Measurements from ENCODE around the gene MGP.

DNA sequence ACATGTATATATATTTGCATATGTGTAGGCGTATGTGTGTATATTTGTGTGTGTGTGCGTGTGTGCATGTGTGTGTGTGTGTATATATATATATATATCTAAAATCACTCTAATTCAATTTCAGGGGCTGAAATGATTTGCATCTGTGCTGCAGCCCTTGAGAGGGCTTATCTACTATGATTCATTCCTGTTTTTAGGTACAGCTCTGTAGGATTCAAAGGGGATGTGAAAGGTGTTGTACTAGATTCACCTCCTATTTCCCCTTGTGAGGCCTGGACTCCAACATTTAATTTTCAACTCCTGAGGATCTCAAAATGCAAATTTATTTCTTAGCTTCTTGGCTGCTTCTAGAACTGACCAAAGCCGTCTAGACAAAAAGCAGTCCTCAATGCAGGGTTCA lies 41.6 kb upstream of the MGP start:
- TF ChIP-seq, protein P1, sequence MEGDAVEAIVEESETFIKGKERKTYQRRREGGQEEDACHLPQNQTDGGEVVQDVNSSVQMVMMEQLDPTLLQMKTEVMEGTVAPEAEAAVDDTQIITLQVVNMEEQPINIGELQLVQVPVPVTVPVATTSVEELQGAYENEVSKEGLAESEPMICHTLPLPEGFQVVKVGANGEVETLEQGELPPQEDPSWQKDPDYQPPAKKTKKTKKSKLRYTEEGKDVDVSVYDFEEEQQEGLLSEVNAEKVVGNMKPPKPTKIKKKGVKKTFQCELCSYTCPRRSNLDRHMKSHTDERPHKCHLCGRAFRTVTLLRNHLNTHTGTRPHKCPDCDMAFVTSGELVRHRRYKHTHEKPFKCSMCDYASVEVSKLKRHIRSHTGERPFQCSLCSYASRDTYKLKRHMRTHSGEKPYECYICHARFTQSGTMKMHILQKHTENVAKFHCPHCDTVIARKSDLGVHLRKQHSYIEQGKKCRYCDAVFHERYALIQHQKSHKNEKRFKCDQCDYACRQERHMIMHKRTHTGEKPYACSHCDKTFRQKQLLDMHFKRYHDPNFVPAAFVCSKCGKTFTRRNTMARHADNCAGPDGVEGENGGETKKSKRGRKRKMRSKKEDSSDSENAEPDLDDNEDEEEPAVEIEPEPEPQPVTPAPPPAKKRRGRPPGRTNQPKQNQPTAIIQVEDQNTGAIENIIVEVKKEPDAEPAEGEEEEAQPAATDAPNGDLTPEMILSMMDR (IDR thresholded peaks at IDR 0.05) = no peak
- TF ChIP-seq POLR2A (IDR thresholded peaks at IDR 0.05) = no peak
- TF ChIP-seq POLR2AphosphoS5 (IDR thresholded peaks at IDR 0.05) = no peak
- TF ChIP-seq EP300 (IDR thresholded peaks at IDR 0.05) = no peak
